Calu3 (cell line): Measurements from ENCODE around the gene MRPL40. TPM values are rescaled to one million over a fixed set of nuclear protein-coding genes. Genes with fewer than 3 reads are reported as not detected.

Experiments
- BruUV-seq: library from RNA; stranded (reverse); fragments of 400-500 nt; replicated peaks from 2 replicates; lab custom pipeline; 2021; lab: Mats Ljungman, UMichigan
- CTCF ChIA-PET: fragments of 300-600 bp; sonication (Branson Sonifier 250); formaldehyde crosslinking; loops from one replicate; lab custom pipeline; 2022; ENCODE audit warnings: antibody characterized with exemption; lab: Charles Lee
- DNase-seq: peaks from one replicate; pipeline ENCODE4 v3.0.0; 2022
- H3K27ac Mint-ChIP-seq: one replicate; pipeline ENCODE4 v1.8.0; 2022; ENCODE audit warnings: mixed read lengths; ENCODE audit not compliant: unreplicated experiment
- H3K27me3 Mint-ChIP-seq: one replicate; pipeline ENCODE4 v1.8.0; 2022; ENCODE audit warnings: mixed read lengths; ENCODE audit not compliant: unreplicated experiment
- H3K36me3 Mint-ChIP-seq: one replicate; pipeline ENCODE4 v1.8.0; 2022; ENCODE audit warnings: mild to moderate bottlenecking, moderate library complexity, mixed read lengths; ENCODE audit not compliant: insufficient read depth, unreplicated experiment
- H3K4me1 Mint-ChIP-seq: one replicate; pipeline ENCODE4 v1.8.0; 2022; ENCODE audit warnings: mild to moderate bottlenecking, low read depth, mixed read lengths; ENCODE audit not compliant: unreplicated experiment
- H3K4me3 Mint-ChIP-seq: one replicate; pipeline ENCODE4 v1.8.0; 2022; ENCODE audit warnings: mild to moderate bottlenecking, low read depth, moderate library complexity, mixed read lengths; ENCODE audit not compliant: unreplicated experiment
- H3K9me3 Mint-ChIP-seq: one replicate; pipeline ENCODE4 v1.8.0; 2022; ENCODE audit warnings: low read depth, mixed read lengths; ENCODE audit not compliant: unreplicated experiment
- intact Hi-C: fragments of 100-400 bp; cut with micrococcal nuclease; formaldehyde crosslinking; loops from one replicate; pipeline ENCODE4 v1.10.0; 2022; ENCODE audit not compliant: unreplicated experiment
- total RNA-seq: library from RNA; stranded (reverse); gene quantifications from 2 replicates; pipeline ENCODE4 v1.2.3, GENCODE V29; 2022
- TF ChIP-seq, protein P1 (sequence below): fragments of 200-600 bp; IDR thresholded peaks from one replicate; pipeline ENCODE4 v1.8.0; 2022; ENCODE audit warnings: antibody characterized with exemption; ENCODE audit not compliant: unreplicated experiment

MRPL40 gene
- total RNA-seq, 1 experiment from 2014 or later: 38.6 TPM

DNA sequence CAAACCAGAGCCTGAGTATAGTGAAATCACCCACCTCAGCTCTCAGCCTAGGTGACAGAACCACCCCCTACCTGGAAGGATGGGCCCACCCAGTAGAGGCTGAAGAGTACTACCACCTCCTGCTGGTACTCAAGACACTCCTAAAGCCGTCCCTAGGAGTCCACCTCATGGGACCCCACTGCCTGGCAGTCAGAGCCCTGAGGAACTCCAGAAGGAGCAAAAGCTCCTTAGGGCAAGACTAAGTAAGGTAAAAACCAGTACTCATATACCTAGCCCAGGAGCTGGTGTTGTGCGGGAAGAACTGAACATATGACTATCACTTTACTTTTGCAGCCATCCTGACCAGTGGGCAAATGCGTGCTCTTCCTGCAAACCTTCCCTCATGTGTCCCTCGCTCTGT, 37.1 kb upstream of the MRPL40 start:
- TF ChIP-seq, protein P1, sequence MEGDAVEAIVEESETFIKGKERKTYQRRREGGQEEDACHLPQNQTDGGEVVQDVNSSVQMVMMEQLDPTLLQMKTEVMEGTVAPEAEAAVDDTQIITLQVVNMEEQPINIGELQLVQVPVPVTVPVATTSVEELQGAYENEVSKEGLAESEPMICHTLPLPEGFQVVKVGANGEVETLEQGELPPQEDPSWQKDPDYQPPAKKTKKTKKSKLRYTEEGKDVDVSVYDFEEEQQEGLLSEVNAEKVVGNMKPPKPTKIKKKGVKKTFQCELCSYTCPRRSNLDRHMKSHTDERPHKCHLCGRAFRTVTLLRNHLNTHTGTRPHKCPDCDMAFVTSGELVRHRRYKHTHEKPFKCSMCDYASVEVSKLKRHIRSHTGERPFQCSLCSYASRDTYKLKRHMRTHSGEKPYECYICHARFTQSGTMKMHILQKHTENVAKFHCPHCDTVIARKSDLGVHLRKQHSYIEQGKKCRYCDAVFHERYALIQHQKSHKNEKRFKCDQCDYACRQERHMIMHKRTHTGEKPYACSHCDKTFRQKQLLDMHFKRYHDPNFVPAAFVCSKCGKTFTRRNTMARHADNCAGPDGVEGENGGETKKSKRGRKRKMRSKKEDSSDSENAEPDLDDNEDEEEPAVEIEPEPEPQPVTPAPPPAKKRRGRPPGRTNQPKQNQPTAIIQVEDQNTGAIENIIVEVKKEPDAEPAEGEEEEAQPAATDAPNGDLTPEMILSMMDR: no peak
- no peak overlapping the region for H3K27ac Mint-ChIP-seq
- no peak overlapping the region for H3K4me3 Mint-ChIP-seq
- no peak for DNase-seq
- H3K4me1 Mint-ChIP-seq: no peaks in the 10 kb centered on the region
- no TSS peak for BruUV-seq
- CTCF ChIA-PET: interaction anchor here (0.9 kb wide), 1 partner anchor 35 kb away, joined by 3 read pairs; no protein-coding TSS in a partner anchor
- H3K9me3 Mint-ChIP-seq: no peaks in the 10 kb centered on the region
- no peaks in the 10 kb centered on the region for H3K27me3 Mint-ChIP-seq
- peaks cover 18% of the 10 kb centered on the region for H3K36me3 Mint-ChIP-seq
- intact Hi-C loops: no loop called here

DNA sequence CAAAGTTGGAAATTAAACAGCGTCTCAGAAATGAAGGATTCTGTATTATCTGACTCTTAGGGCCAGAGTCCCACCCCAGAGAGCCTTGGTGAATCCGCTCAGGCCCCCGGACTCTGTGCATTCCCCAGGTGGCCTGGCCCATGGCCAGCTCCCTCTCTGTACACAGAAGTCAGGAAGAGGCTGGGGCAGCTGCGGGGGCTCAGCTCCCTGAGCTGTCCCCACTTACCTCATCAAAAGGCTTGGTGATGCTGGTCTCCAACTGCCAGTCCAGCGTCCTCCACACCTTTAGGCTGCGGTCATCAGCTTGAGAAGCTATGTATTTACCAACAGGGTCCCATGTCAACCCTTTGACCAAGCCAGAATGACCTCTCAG, 35.8 kb upstream of the MRPL40 start:
- no peaks in the 10 kb centered on the region for H3K4me1 Mint-ChIP-seq
- no peak overlapping the region for H3K4me3 Mint-ChIP-seq
- TF ChIP-seq, protein P1: no peak
- CTCF ChIA-PET: no interaction called here
- intact Hi-C loops: no loop called here
- H3K9me3 Mint-ChIP-seq: no peaks in the 10 kb centered on the region
- H3K36me3 Mint-ChIP-seq: peaks cover 17% of the 10 kb centered on the region
- no peak overlapping the region for H3K27ac Mint-ChIP-seq
- BruUV-seq: no TSS peak
- no peak for DNase-seq
- no peaks in the 10 kb centered on the region for H3K27me3 Mint-ChIP-seq

DNA sequence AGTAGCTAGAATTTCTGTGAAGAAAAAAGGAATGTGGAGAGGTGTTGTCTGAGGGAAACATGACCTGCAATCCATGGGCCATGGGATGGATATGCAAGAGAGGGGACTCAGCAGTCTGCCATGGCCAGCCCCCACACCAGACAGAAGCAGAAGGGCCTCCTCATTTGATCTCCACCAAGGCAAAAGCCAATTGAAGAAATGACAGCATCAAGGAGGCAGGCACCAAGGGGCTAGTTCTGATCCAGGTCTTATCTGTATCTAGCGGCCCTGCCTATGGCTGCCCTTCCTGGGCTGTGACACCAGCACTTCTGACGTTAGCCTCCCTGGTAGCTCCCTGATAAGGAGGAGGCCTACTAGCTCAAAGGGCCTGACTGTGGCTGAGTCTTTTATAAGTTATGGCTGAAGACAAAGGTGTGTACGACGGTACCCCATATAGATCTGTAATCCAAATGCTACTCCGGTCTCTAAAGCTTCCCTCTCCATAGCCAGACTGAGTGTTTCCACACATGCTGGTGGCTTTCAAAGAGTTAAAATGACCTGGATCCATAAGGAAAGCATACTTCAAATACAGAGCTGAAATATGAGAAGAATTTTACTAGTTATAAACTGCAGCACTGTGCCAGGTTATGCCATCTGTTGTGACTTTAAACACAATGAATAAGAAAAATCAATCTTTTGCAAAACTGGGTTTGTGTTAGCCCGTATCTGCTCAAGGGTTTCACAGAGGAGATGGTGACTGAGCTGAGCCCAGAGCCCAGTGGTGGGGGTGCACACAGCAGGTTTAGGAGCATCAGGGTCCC, 35.2 kb upstream of the MRPL40 start:
- Mint-ChIP-seq H3K27ac (no peak overlapping the region), H3K36me3 (peaks cover 17% of the 10 kb centered on the region)

DNA sequence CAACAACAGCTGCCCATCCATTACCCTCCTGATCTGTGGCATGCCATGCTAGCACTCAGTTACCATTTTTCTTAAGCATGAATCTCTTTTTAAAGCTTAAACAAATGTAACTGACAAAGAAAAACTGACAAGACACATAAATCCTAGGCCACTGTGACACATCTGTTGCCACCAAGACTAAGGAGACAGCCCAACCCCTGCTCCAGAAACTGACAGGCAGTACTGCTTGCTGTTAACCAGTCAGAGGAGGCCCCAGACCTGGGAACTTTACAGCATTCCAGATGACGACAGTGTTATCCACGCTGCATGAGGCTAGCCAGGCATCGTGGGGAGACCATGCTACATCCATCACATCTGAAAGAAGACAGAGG, 34.6 kb upstream of the MRPL40 start:
- no peaks in the 10 kb centered on the region for H3K9me3 Mint-ChIP-seq
- H3K27me3 Mint-ChIP-seq: no peaks in the 10 kb centered on the region
- no peak overlapping the region for H3K27ac Mint-ChIP-seq
- intact Hi-C loops: no loop called here
- no TSS peak for BruUV-seq
- CTCF ChIA-PET: no interaction called here
- TF ChIP-seq, protein P1: no peak
- H3K4me3 Mint-ChIP-seq: no peak overlapping the region
- peaks cover 17% of the 10 kb centered on the region for H3K36me3 Mint-ChIP-seq
- no peak for DNase-seq
- H3K4me1 Mint-ChIP-seq: no peaks in the 10 kb centered on the region

More for the DNA sequence above, 35.2 kb upstream of the MRPL40 start:
- Mint-ChIP-seq H3K9me3 (no peaks in the 10 kb centered on the region), H3K27me3 (no peaks in the 10 kb centered on the region), H3K4me1 (no peaks in the 10 kb centered on the region), H3K4me3 (no peak overlapping the region)
- no TSS peak for BruUV-seq
- no peak for DNase-seq
- TF ChIP-seq, protein P1: no peak
- CTCF ChIA-PET: no interaction called here
- intact Hi-C loops: no loop called here
